Kidney epithelial cell (primary cell): Measurements from ENCODE around the gene PTMS. TPM values are rescaled to one million over a fixed set of nuclear protein-coding genes. Genes with fewer than 3 reads are reported as not detected.

ENCODE experiments used
- DNase-seq: peaks from one replicate; pipeline ENCODE4 v3.0.0-alpha.2; 2010; ENCODE audit warnings: low read depth
- H3K27me3 ChIP-seq: 2 replicates; pipeline ENCODE4 v1.6.0; 2011; ENCODE audit warnings: low read length; ENCODE audit not compliant: control insufficient read depth, insufficient read depth
- H3K36me3 ChIP-seq: 2 replicates; pipeline ENCODE4 v1.5.1; 2011; ENCODE audit warnings: low read length; ENCODE audit not compliant: control insufficient read depth, insufficient read depth
- H3K4me3 ChIP-seq: 2 replicates; pipeline ENCODE4 v1.5.1; 2011; ENCODE audit warnings: low read depth, mild to moderate bottlenecking, control low read depth, low read length
- CTCF ChIP-seq: IDR thresholded peaks from 2 replicates; pipeline ENCODE4 v1.5.1; 2011; ENCODE audit warnings: mild to moderate bottlenecking, moderate library complexity, low read length, control low read depth, inconsistent platforms; ENCODE audit not compliant: insufficient read depth, poor library complexity, severe bottlenecking
- total RNA-seq: library from RNA; depleted of rRNA; stranded (reverse); fragments of >200 nt; gene quantifications from 2 replicates; pipeline ENCODE4 v1.2.3, GENCODE V29; 2015

PTMS gene
- total RNA-seq, 1 donor from 2014 or later, result 193 TPM

GRCh38 chr12:6768990-6769389 lies 2.8 kb downstream of the PTMS start:
- H3K36me3 ChIP-seq, result peaks cover 2% of the 10 kb centered on the region
- DNase-seq, result no peak
- H3K4me3 ChIP-seq, result peak overlapping the region; percentile 52
- H3K27me3 ChIP-seq, result peaks cover 14% of the 10 kb centered on the region
- TF ChIP-seq CTCF, result no peak

- no peak for DNase-seq
- peaks cover 20% of the 10 kb centered on the region for H3K27me3 ChIP-seq
- H3K4me3 ChIP-seq, result no peak overlapping the region
- no peak for TF ChIP-seq CTCF
- peaks cover 2% of the 10 kb centered on the region for H3K36me3 ChIP-seq
Observed at GRCh38 chr12:6769666-6770065, 3.5 kb downstream of the PTMS start.

- Histone ChIP-seq H3K27me3 (peaks cover 20% of the 10 kb centered on the region), H3K4me3 (no peak overlapping the region), H3K36me3 (peaks cover 2% of the 10 kb centered on the region)
- DNase-seq, result no peak
- no peak for TF ChIP-seq CTCF
Observed at GRCh38 chr12:6770094-6770493, 3.9 kb downstream of the PTMS start.

GRCh38 chr12:6770600-6770999 lies 4.4 kb downstream of the PTMS start:
- DNase-seq, result no peak
- no peak for TF ChIP-seq CTCF
- peaks cover 2% of the 10 kb centered on the region for H3K36me3 ChIP-seq

GRCh38 chr12:6771091-6771495 lies 4.9 kb downstream of the PTMS start:
- H3K36me3 ChIP-seq, result peaks cover 2% of the 10 kb centered on the region
- TF ChIP-seq CTCF, result no peak
- DNase-seq, result no peak
- H3K4me3 ChIP-seq, result no peak overlapping the region
- H3K27me3 ChIP-seq, result peaks cover 20% of the 10 kb centered on the region

More at GRCh38 chr12:6770600-6770999, 4.4 kb downstream of the PTMS start:
- H3K4me3 ChIP-seq, result no peak overlapping the region
- H3K27me3 ChIP-seq, result peaks cover 20% of the 10 kb centered on the region
